Measurements from ENCODE around the gene GFRA1. TPM values are rescaled to one million over a fixed set of nuclear protein-coding genes. Genes with fewer than 3 reads are reported as not detected.

The GFRA1 gene
- total RNA-seq, 2 experiments from 2014 or later: not detected

DNA sequence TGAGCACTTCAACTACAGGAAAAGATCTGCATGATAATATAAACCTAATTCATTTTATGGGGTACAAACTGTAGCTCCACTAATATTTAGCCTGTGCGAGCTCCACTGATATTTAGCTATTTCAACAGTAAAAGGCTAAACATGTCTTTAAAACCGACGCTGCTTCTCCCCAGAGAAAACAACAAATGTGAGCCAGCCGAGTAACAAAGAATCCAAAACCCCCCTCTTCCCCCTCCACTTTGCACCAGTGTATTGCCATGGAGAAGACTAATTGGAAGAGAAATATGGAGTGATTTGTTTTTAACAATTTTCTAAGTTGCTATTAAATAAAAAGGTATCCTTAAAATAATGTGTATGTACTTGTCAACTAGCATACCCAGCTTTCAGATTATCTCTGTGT is 136.7 kb downstream of the GFRA1 start:
- Histone ChIP-seq H2AFZ (ENCODE audit: low read length) (no peak overlapping the region), H3K4me3 (ENCODE audit: low read depth, low read length, poor library complexity, severe bottlenecking) (no peak overlapping the region), H3K4me1 (ENCODE audit: insufficient read depth, low read length, poor library complexity, severe bottlenecking) (no peaks in the 10 kb centered on the region), H3K9me3 (ENCODE audit: low read length) (no peaks in the 10 kb centered on the region), H3K4me2 (ENCODE audit: low read length) (no peak overlapping the region), H3K79me2 (ENCODE audit: insufficient read depth, low read depth, low read length) (no peaks in the 10 kb centered on the region), H3K36me3 (ENCODE audit: insufficient read depth, low read length) (no peaks in the 10 kb centered on the region), H3K9me2 (ENCODE audit: insufficient read depth, low read length) (no peaks in the 10 kb centered on the region), H3K27ac (ENCODE audit: low read depth, low read length, poor library complexity, severe bottlenecking) (no peak overlapping the region), H4K20me1 (ENCODE audit: insufficient read depth, low read length) (no peaks in the 10 kb centered on the region)
- DNase-seq (ENCODE audit: low spot score): no peak
- POLR2A ChIA-PET: no interaction called here
- no peak for TF ChIP-seq EZH2phosphoT487 (IDR thresholded peaks at IDR 0.05; ENCODE audit: borderline replicate concordance, low read depth, low read length)
- TF ChIP-seq, protein P1, sequence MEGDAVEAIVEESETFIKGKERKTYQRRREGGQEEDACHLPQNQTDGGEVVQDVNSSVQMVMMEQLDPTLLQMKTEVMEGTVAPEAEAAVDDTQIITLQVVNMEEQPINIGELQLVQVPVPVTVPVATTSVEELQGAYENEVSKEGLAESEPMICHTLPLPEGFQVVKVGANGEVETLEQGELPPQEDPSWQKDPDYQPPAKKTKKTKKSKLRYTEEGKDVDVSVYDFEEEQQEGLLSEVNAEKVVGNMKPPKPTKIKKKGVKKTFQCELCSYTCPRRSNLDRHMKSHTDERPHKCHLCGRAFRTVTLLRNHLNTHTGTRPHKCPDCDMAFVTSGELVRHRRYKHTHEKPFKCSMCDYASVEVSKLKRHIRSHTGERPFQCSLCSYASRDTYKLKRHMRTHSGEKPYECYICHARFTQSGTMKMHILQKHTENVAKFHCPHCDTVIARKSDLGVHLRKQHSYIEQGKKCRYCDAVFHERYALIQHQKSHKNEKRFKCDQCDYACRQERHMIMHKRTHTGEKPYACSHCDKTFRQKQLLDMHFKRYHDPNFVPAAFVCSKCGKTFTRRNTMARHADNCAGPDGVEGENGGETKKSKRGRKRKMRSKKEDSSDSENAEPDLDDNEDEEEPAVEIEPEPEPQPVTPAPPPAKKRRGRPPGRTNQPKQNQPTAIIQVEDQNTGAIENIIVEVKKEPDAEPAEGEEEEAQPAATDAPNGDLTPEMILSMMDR (conservative IDR thresholded peaks at IDR 0.05; ENCODE audit: low read length): no peak
- no TSS peak for BruUV-seq (replicated peaks)
- CTCF ChIA-PET (ENCODE audit: unreplicated experiment): no interaction called here
- intact Hi-C loops (cut with micrococcal nuclease; ENCODE audit: unreplicated experiment): no loop called here

DNA sequence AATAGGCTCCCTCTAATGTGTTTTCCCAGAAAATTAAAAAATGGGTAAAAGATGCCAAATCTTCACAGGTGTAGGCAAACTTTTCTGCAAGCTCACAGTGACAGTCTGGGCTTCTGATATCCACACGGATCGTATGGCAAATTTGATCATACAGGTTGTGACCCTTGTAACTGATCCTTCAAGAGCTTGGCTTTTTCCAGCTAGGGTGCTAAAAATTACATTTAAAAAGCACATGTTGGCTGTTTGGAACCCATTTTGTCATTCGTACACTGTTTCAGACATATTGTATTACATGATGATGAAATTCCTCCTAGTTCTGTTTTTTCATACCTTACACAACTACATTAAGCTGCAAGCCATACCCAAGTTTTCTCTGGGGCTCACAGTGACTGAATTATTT is 138.7 kb downstream of the GFRA1 start:
- no peaks in the 10 kb centered on the region for H3K36me3 ChIP-seq (ENCODE audit: insufficient read depth, low read length)
- H3K9me3 ChIP-seq (ENCODE audit: low read length): no peaks in the 10 kb centered on the region
- no peak overlapping the region for H3K4me3 ChIP-seq (ENCODE audit: low read depth, low read length, poor library complexity, severe bottlenecking)
- TF ChIP-seq, protein P1 (conservative IDR thresholded peaks at IDR 0.05; ENCODE audit: low read length): no peak
- no peak for TF ChIP-seq EZH2phosphoT487 (IDR thresholded peaks at IDR 0.05; ENCODE audit: borderline replicate concordance, low read depth, low read length)
- no peak for DNase-seq (ENCODE audit: low spot score)
- no TSS peak for BruUV-seq (replicated peaks)
- H3K27ac ChIP-seq (ENCODE audit: low read depth, low read length, poor library complexity, severe bottlenecking): no peak overlapping the region
- no peaks in the 10 kb centered on the region for H4K20me1 ChIP-seq (ENCODE audit: insufficient read depth, low read length)
- ChIA-PET POLR2A (no interaction called here), CTCF (ENCODE audit: unreplicated experiment) (no interaction called here)
- H3K9me2 ChIP-seq (ENCODE audit: insufficient read depth, low read length): no peaks in the 10 kb centered on the region
- no peak overlapping the region for H3K4me2 ChIP-seq (ENCODE audit: low read length)
- no peaks in the 10 kb centered on the region for H3K79me2 ChIP-seq (ENCODE audit: insufficient read depth, low read depth, low read length)
- H3K4me1 ChIP-seq (ENCODE audit: insufficient read depth, low read length, poor library complexity, severe bottlenecking): no peaks in the 10 kb centered on the region
- intact Hi-C loops (cut with micrococcal nuclease; ENCODE audit: unreplicated experiment): no loop called here
- H2AFZ ChIP-seq (ENCODE audit: low read length): no peak overlapping the region

DNA sequence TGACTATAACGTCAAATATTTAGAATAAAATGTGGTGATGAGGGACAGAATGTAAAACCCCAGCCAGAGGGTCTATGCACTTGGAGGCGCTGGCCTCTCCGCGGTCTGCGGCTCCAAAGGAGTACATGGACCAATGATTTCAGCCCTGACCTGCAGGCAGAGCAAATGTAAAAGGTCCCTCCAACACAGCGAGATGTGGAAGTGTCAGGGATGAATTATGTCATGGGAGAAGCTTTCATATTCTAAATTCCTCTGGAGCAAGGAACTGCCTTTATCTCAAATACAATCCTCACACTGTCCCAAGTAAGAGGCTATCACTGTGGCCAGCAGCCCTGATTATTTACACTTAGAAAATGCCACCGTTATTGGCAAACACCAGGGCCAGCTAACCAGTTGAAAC is 139.4 kb downstream of the GFRA1 start:
- H3K27ac ChIP-seq (ENCODE audit: low read depth, low read length, poor library complexity, severe bottlenecking): no peak overlapping the region
- DNase-seq (ENCODE audit: low spot score): no peak
- H2AFZ ChIP-seq (ENCODE audit: low read length): no peak overlapping the region
- intact Hi-C loops (cut with micrococcal nuclease; ENCODE audit: unreplicated experiment): no loop called here
- H4K20me1 ChIP-seq (ENCODE audit: insufficient read depth, low read length): no peaks in the 10 kb centered on the region
- H3K4me3 ChIP-seq (ENCODE audit: low read depth, low read length, poor library complexity, severe bottlenecking): no peak overlapping the region
- H3K79me2 ChIP-seq (ENCODE audit: insufficient read depth, low read depth, low read length): no peaks in the 10 kb centered on the region
- BruUV-seq (replicated peaks): no TSS peak
- no peaks in the 10 kb centered on the region for H3K9me3 ChIP-seq (ENCODE audit: low read length)
- no peak overlapping the region for H3K4me2 ChIP-seq (ENCODE audit: low read length)
- H3K9me2 ChIP-seq (ENCODE audit: insufficient read depth, low read length): no peaks in the 10 kb centered on the region
- POLR2A ChIA-PET: no interaction called here
- CTCF ChIA-PET (ENCODE audit: unreplicated experiment): no interaction called here
- no peaks in the 10 kb centered on the region for H3K4me1 ChIP-seq (ENCODE audit: insufficient read depth, low read length, poor library complexity, severe bottlenecking)
- no peaks in the 10 kb centered on the region for H3K36me3 ChIP-seq (ENCODE audit: insufficient read depth, low read length)
- TF ChIP-seq, protein P1 (conservative IDR thresholded peaks at IDR 0.05; ENCODE audit: low read length): no peak
- TF ChIP-seq EZH2phosphoT487 (IDR thresholded peaks at IDR 0.05; ENCODE audit: borderline replicate concordance, low read depth, low read length): no peak
